Measurements from ENCODE around the gene CFAP20DC.
"Not testable (repeated sequence)": the region's sequence is repeated elsewhere in the genome, so short reads cannot be mapped to it uniquely, and the experiment has no call there.

Gene CFAP20DC

DNA sequence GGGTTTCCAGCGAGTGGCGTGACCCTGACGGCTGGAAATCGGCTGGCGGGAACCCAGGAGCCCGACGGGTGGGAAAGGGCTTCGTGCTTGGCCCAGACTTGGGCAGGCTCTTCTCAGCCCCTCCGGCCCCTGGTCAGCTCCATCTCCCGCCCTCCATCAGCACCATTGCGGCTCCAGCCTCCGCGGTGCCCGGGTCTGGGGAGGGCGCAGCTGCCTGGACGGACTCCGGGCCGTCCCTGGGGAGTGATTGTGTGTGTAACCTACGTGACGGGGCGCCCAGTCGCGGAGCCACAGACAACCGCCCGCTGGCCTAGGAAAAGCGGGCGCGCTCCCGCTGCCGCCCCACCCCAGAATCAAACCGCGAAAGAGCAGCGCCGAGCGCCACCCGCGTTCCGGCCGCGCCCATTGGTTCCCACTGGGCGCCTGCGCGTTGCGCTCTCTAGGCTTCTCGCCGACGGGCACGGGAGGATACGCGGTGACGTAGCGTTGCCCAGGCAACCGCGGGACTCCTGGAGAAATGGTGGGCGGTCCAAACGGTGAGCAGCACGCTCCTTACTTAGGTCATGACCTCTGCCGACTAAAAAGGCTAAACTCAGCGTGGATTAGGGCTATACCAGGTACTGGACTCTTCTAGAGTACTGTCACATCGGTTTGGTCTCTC lies at the start of gene CFAP20DC:
CFAP20DC (minus strand) TSS at position 355 of the 661 bp plus-strand sequence. CDS start 394 bp downstream, outside the sequence.
- DNase-seq = peak; percentile 93

- not testable (repeated sequence) for DNase-seq
Measured at GRCh38 chr3:59098516-59098915, 48.7 kb upstream of the CFAP20DC start.

- DNase-seq = no peak
Measured at GRCh38 chr3:59094446-59094845, 44.6 kb upstream of the CFAP20DC start.

DNA sequence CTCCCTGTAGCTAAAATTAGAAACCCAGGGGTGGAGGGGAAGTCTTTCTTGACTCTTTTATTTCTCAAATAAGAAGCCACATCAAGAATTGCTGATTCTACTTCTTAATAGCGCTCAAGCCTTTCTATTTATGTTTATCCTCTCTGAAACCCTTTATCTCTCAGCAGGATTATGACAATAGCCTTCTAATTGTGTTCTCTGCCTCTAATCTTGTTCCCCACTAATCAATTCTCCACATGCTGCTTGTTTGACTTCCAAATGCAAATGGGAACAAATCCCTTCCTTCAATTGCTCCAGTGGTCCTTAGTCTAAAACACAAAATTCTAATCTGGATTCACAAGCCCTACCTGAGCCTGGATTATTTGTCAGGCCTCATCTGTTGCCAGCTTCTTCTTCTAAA lies 43.7 kb upstream of the CFAP20DC start:
- no peak for DNase-seq

DNA sequence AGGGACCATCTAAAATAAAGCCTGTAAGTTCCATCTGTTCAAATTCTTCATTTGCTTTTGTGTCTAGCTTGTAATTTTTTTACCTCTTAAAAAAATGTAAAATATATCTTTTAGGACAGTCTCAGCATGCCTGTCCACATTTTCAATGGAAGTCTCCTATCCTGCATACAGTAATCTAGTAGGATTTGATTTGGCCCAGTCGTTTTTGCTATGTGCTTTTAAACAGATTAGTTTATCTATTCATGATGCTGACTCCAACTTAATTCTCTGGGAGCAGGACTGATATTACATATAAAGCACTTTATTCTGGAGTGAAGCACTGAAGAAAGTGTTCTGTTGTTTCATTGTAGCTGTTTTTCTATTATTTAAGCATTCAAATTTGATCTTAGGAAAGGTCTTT lies 38.9 kb upstream of the CFAP20DC start:
- no peak for DNase-seq

- no peak for DNase-seq
Measured at GRCh38 chr3:59085976-59086375, 36.2 kb upstream of the CFAP20DC start.

DNA sequence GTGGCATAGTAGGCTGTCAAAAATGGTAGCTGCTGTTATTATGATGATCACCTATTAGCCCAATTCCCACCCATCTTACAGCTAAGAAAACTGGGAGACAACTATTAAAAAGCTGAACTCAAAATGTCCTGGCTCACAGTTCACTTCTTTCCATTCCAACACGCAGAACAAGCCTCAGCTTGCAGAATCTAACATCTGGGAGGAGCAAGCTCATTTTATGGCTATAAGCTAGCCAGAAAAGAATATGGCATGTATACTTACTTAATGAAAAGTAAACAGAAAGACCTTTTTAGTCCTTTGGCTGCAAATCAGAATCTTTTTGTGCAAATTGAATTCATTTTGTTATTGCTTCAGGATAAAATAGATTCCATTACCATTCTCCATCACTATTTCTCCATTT lies 34.8 kb upstream of the CFAP20DC start:
- no peak for DNase-seq

- DNase-seq = no peak
Measured at GRCh38 chr3:59082106-59082505, 32.3 kb upstream of the CFAP20DC start.

GRCh38 chr3:59081071-59081470 lies 31.2 kb upstream of the CFAP20DC start:
- DNase-seq = no peak

DNA sequence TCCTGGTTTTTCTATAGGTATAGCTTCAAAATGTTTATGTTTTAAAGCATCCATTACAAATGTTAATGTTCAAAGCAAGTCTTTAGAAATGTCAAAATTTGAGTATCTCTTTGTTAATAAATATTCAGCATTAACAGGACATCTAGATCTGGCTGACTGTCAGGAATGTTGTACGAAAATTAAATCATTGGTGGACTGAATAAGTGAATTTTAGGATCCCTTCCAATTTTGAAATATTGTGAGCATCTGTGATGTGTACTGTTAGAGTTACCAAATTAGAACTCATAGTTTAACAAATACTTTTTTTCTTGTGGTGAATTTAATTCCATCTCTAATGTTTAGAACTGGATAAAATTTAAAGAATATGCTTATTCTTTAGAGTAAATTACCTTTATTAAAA lies 30.1 kb upstream of the CFAP20DC start:
- DNase-seq = no peak

- no peak for DNase-seq
Measured at GRCh38 chr3:59074764-59075163, 24.9 kb upstream of the CFAP20DC start.

- no peak for DNase-seq
Measured at GRCh38 chr3:59072681-59073080, 22.9 kb upstream of the CFAP20DC start.

GRCh38 chr3:59069838-59070237 lies 20.0 kb upstream of the CFAP20DC start:
- DNase-seq = no peak

GRCh38 chr3:59065240-59065639 lies 15.4 kb upstream of the CFAP20DC start:
- DNase-seq = no peak

DNA sequence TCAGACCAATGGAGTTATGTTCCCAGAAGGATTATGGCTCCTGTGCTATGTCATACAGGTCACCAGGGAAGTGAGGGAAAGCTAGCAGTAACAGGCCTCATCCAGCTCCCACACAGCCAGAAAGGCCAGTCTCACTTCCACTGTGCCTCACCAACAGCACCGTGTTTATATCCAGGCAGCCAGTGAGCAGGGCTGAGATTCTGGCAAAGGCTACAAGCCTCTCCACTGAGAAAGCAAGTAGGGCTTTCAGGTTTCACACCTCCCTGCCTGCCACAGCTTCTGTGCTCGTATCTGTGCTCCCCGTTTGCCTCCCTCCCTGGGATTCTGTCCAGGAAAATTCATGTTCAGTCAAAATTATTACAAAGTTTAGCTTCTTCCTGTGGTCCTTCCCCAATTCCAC lies 14.9 kb upstream of the CFAP20DC start:
- DNase-seq = no peak

DNA sequence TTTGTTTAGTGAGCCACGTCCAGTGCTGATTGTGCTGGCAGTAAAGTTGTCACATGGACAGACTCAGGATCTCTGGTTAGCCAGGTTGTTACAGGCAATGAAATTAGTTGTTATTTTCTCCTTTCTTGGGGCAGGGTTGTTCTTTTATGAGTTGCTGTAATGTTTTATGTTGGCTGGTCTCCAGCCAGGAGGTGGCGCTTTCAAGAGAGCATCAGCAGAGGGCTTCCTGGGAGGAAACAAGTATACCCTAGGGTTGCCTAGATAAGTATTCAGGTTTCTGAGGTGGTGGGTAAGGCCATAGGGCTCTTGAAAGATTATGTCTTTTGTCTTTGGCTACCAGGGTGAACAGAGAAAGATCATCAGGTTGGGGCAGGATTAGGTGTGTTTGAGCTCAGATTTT lies 14.5 kb upstream of the CFAP20DC start:
- no peak for DNase-seq

DNA sequence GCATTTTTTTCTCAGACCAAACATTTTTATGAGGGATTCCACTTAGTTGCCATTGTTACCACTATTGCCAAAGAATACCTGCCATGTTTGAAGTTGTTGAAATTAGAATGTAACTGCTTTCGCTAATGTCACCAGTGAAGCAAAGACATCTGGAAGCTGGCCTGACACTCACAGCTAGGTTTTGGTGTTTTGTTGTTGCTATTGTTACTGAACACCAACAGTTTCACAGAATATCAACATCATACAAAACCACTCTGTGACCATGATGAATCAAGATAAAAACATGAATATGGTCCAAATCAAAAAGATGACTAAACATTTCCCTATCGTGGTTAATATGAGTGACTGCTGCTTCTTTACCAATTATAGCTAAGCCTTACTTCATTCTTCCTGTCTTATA lies 6.9 kb upstream of the CFAP20DC start:
- DNase-seq = no peak

DNA sequence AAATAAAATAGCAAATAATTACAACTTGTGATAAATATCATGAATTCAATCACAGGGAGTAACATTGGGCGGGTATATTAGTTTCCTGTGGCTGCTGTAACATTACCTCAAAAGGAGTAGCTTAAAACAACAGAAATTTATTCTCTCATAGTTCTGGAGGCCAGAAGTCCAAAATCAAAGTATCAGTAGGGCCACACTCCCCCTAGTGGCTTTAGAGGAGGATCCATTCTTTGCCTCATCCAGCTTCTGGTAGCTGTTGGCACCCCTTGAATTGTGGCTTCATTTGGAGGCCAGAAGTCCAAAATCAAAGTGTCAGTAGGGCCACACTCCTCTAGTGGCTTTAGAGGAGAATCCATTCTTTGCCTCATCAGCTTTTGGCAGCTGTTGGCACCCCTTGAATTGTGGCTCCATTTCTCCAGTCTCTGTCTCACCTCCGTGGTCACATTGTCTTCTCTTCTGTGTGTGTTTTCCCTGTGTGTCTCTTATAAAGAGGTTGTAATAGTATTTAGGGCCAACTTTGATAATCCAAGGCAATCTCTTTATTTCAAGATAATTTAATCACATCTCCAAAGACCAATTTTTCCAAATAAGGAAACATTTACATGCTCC lies 3.1 kb upstream of the CFAP20DC start:
- DNase-seq = peak; percentile 43

- not testable (repeated sequence) for DNase-seq
Measured at GRCh38 chr3:59050811-59051414, 1.1 kb upstream of the CFAP20DC start.

DNA sequence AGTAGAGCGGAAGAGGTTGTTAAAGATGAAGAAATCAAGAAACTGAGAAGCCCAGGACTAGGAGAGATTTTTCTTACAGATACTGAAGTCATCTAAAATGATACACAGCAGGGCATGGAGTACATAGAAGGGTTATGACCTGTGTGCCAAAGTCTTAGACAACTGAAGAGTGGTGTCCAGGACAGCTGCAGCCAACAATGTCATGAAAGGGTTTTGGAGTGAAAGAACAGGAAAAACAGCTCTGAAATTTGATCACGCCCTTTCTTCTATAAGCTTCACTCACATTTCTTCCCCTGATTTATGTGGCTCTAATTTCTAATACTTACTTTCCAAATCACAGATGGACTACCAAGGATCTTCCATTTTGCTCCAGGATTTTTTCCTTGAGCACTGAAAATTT lies 3.0 kb downstream of the CFAP20DC start:
- peak; percentile 65 for DNase-seq

- DNase-seq = peak; percentile 25
Measured at GRCh38 chr3:59043391-59043790, 6.4 kb downstream of the CFAP20DC start.

DNA sequence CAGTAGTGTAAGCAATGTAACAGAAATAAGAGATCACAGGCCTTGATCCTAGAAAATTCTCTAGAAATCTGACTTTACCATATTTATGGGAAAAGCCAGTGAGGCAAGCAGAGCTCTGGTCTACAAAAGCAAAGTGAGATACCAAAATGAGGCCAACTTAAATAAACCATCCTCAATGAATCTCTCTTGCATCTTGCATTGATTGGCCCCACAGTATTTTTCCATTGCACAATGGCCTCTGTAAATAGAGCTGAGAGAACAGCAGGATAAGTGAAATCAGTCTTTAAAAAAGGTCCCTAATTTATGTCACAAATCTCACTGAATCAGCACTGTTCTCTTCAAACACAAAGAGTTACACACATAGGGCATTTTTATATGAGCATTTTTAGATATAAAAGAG lies 8.9 kb downstream of the CFAP20DC start:
- no peak for DNase-seq

- no peak for DNase-seq
Measured at GRCh38 chr3:59027607-59028006, 22.2 kb downstream of the CFAP20DC start.

DNA sequence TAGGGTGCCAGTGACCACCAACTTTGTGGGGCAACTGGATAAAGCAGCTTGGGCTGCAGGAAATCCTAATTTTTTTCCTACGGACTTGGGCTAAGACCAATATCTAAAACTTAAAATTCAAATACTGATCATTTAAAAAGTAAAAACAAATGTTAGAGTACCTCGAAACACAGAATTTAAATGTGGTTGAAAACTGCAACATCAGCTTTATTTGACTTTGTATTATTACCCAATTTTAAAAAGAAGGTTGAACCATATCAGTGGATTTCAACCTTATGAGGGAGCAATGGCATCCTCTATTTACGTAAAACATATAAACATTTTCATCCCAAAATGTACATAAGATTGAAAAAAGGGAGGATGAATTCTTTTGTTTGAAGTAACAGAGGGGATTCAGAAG lies 26.2 kb downstream of the CFAP20DC start:
- DNase-seq = no peak

- no peak for DNase-seq
Measured at GRCh38 chr3:59017617-59017984, 32.2 kb downstream of the CFAP20DC start.
